A673 (cell line): Measurements from ENCODE around the gene METTL22.

ENCODE experiments used
- CTCF ChIP-seq: fragments of 300-800, 200-600 bp; sonication (generic); conservative IDR thresholded peaks from 2 replicates; pipeline ENCODE4 v1.5.1; 2017; ENCODE audit warnings: low read depth, mild to moderate bottlenecking, antibody characterized with exemption, low read length, moderate library complexity, mixed read lengths
- EZH2 ChIP-seq: fragments of 200-600 bp; sonication (generic); IDR thresholded peaks from 2 replicates; pipeline ENCODE4 v1.6.1; 2017; ENCODE audit warnings: borderline replicate concordance, low read depth, mild to moderate bottlenecking, mixed read lengths, antibody characterized with exemption, low read length; ENCODE audit not compliant: poor library complexity, severe bottlenecking

GRCh38 chr16:8607214-8607613 lies 14.3 kb upstream of the METTL22 start:
- TF ChIP-seq CTCF = no peak
- TF ChIP-seq EZH2 = no peak
